Measurements from ENCODE around the gene NAT16. TPM values are rescaled to one million over a fixed set of nuclear protein-coding genes. Genes with fewer than 3 reads are reported as not detected.

NAT16 gene
- total and polyA plus RNA-seq, 2 of the 8 experiments (the other 6 are each of a cell fraction or from before 2014, with no cell fraction given) = 0.26 to 0.84 TPM

DNA sequence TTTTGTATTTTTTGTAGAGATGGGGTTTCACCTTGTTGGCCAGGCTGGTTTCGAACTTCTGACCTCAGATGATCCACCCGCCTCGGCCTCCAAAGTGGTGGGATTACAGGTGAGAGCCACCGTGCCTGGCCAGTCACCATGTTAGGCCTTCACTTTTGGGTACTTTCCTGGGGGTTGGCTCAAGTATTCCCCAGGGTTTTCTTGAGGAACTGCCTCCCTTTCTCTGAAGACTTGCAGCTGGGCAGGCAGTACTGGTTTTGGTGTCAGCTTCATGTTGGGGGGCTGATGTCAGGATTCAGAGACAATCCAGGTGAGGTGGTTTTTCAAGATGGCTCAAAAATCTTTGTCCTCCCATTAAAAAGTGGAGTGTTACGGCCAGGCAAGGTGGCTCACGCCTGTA is 45.6 kb upstream of the NAT16 start:
- Histone ChIP-seq H3K9me3 (ENCODE audit: insufficient read depth in 2 of 2, low read depth in 1 of 2, low read length in 1 of 2) (no peaks in the 10 kb centered on the region), H3K14ac (ENCODE audit: insufficient read length) (no peak overlapping the region), H2BK120ac (replicated peaks; ENCODE audit: low read depth, low read length) (no peak overlapping the region), H2BK20ac (ENCODE audit: low read length) (no peak overlapping the region), H2AFZ (ENCODE audit: low read length) (no peak overlapping the region), H3K9ac (replicated peaks in 1 of 4; ENCODE audit: extremely low read depth in 1 of 4, low read depth in 3 of 4, low read length in 3 of 4) (no peak overlapping the region), H3K4ac (replicated peaks; ENCODE audit: insufficient read length, low read depth, low read length) (no peak overlapping the region), H2BK15ac (ENCODE audit: low read length) (no peak overlapping the region), H4K91ac (replicated peaks; ENCODE audit: insufficient read length, low read length) (no peak overlapping the region), H3K36me3 (ENCODE audit: control insufficient read depth in 2 of 4, insufficient read depth in 4 of 4, low read length in 3 of 4) (peaks cover 2 to 9% (median 5%) of the 10 kb centered on the region in 4 experiments; a peak in 7 of 8 replicates), H4K20me1 (replicated peaks in 1 of 2; ENCODE audit: control insufficient read depth in 1 of 2, insufficient read depth in 2 of 2, low read length in 2 of 2) (peaks cover 0 to 5% of the 10 kb centered on the region in 2 experiments), H2BK12ac (ENCODE audit: low read depth, low read length) (no peak overlapping the region), H2BK5ac (ENCODE audit: low read depth, low read length) (no peak overlapping the region), H3K27ac (ENCODE audit: low read depth, low read length) (no peak overlapping the region), H3K79me1 (ENCODE audit: low read depth, low read length) (no peaks in the 10 kb centered on the region; the same call in 1 of the 2 replicates), H3K18ac (ENCODE audit: extremely low read depth, low read length) (no peak overlapping the region), H3K23ac (ENCODE audit: insufficient read length) (no peak overlapping the region), H3K4me2 (ENCODE audit: insufficient read depth in 1 of 2, low read depth in 2 of 2, low read length in 2 of 2) (no peak overlapping the region), H3K4me1 (replicated peaks in 1 of 4; ENCODE audit: control insufficient read depth in 3 of 4, insufficient read depth in 4 of 4, low read length in 3 of 4) (peaks cover 0 to 3% (median 0%) of the 10 kb centered on the region in 4 experiments; a peak in 2 of 7 replicates), H4K8ac (ENCODE audit: extremely low read depth, insufficient read depth, low read length) (no peak overlapping the region), H3K23me2 (ENCODE audit: low read depth, low read length) (no peaks in the 10 kb centered on the region), H4K5ac (ENCODE audit: insufficient read length, low read depth, low read length) (no peak overlapping the region), H3K4me3 (ENCODE audit: extremely low read depth in 1 of 4, insufficient read depth in 2 of 4, low read depth in 3 of 4, low read length in 4 of 4) (no peak overlapping the region), H3K27me3 (replicated peaks in 1 of 4; ENCODE audit: control insufficient read depth in 3 of 4, extremely low read depth in 1 of 4, insufficient read depth in 3 of 4, low read length in 3 of 4) (no peaks in the 10 kb centered on the region), H2AK5ac (ENCODE audit: low read depth, low read length) (no peak overlapping the region), H3K79me2 (ENCODE audit: control insufficient read depth in 1 of 2, insufficient read depth in 2 of 2, low read length in 2 of 2) (no peaks in the 10 kb centered on the region; a peak in 1 of 4 replicates), H3K56ac (replicated peaks; ENCODE audit: insufficient read length, low read depth, low read length) (no peak overlapping the region)
- 97% methylated on average over 6 of the region's 6 CpGs; no CpG with 5 or more reads in 1 of the 2 experiments for WGBS, 2 experiments (ENCODE audit: extremely low coverage in 1 of 2, insufficient coverage in 1 of 2, insufficient read length in 1 of 2, insufficient replicate concordance in 2 of 2, low coverage in 1 of 2, low lambda C conversion rate in 2 of 2, missing lambda C conversion rate in 1 of 2)
- DNase-seq (ENCODE audit: low read depth in 1 of 2, low spot score in 2 of 2) (no peak), FAIRE-seq (no peak)
- ChIA-PET POLR2A (ENCODE audit: partially characterized antibody) (interaction anchor here (1.6 kb wide), 1 partner anchor 7 kb away, joined by 5 read pairs; the partner anchor contains the start of gene ZNHIT1), CTCF (ENCODE audit: partially characterized antibody) (interaction anchor here (0.7 to 4.1 kb wide), 6 partner anchors 9 to 81 kb away, joined by 3 to 18 read pairs (median 7); partner anchors contain the start of gene FIS1)
- TF ChIP-seq SIX5 (IDR thresholded peaks at IDR 0.05; ENCODE audit: low read depth, low read length) = no peak
- TF ChIP-seq, protein P1, sequence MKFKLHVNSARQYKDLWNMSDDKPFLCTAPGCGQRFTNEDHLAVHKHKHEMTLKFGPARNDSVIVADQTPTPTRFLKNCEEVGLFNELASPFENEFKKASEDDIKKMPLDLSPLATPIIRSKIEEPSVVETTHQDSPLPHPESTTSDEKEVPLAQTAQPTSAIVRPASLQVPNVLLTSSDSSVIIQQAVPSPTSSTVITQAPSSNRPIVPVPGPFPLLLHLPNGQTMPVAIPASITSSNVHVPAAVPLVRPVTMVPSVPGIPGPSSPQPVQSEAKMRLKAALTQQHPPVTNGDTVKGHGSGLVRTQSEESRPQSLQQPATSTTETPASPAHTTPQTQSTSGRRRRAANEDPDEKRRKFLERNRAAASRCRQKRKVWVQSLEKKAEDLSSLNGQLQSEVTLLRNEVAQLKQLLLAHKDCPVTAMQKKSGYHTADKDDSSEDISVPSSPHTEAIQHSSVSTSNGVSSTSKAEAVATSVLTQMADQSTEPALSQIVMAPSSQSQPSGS (IDR thresholded peaks at IDR 0.05; ENCODE audit: low read length) = no peak

Measured in H1 (cell line).